Neural cell (in vitro differentiated cells): ENCODE measurements around the gene UMAD1. TPM values are rescaled to one million over a fixed set of nuclear protein-coding genes. Genes with fewer than 3 reads are reported as not detected.

Experiments
- H2AFZ ChIP-seq: fragments of 200-600, 300-800 bp; sonication (generic), shearing (Covaris generic); 2 replicates; pipeline ENCODE4 v1.6.0; 2014; ENCODE audit warnings: low read depth, mild to moderate bottlenecking, antibody characterized with exemption, low read length, moderate library complexity
- H3F3A ChIP-seq: fragments of 200-600 bp; shearing (Covaris generic); 2 replicates; pipeline ENCODE4 v1.6.1; 2016; ENCODE audit warnings: mild to moderate bottlenecking, moderate library complexity, mixed read lengths, antibody characterized with exemption, low read length; ENCODE audit not compliant: insufficient read depth, poor library complexity, severe bottlenecking
- H3K27ac ChIP-seq: fragments of 200-600, 300-800 bp; sonication (generic), shearing (Covaris generic); 2 replicates; pipeline ENCODE4 v1.5.1; 2014; ENCODE audit warnings: mild to moderate bottlenecking, low read length, moderate library complexity
- H3K27me3 ChIP-seq: fragments of 300-800, 200-600 bp; sonication (generic), shearing (Covaris generic); 2 replicates; pipeline ENCODE4 v1.6.0; 2014; ENCODE audit warnings: mild to moderate bottlenecking, low read depth, low read length, moderate library complexity; ENCODE audit not compliant: insufficient read depth
- H3K36me3 ChIP-seq: fragments of 300-800, 200-600 bp; sonication (generic), shearing (Covaris generic); 2 replicates; pipeline ENCODE4 v1.5.1; 2014; ENCODE audit warnings: mild to moderate bottlenecking, antibody characterized with exemption, low read length, moderate library complexity; ENCODE audit not compliant: insufficient read depth
- H3K4me2 ChIP-seq: fragments of 300-800, 200-600 bp; sonication (generic), shearing (Covaris generic); 2 replicates; pipeline ENCODE4 v1.6.0; 2014; ENCODE audit warnings: mild to moderate bottlenecking, low read length
- H3K4me3 ChIP-seq: fragments of 300-800, 200-600 bp; sonication (generic), shearing (Covaris generic); 2 replicates; pipeline ENCODE4 v1.5.1; 2014; ENCODE audit warnings: mild to moderate bottlenecking, low read length, moderate library complexity
- H3K79me2 ChIP-seq: fragments of 200-600 bp; shearing (Covaris generic); replicated peaks from 2 replicates; pipeline ENCODE4 v1.6.0; 2014; ENCODE audit warnings: mild to moderate bottlenecking, low read length, moderate library complexity; ENCODE audit not compliant: insufficient read depth
- H3K9ac ChIP-seq: fragments of 300-800, 200-600 bp; sonication (generic), shearing (Covaris generic); 2 replicates; pipeline ENCODE4 v1.6.1; 2016; ENCODE audit warnings: mild to moderate bottlenecking, low read length, mixed read lengths
- H3K9me2 ChIP-seq: fragments of 200-600 bp; shearing (Covaris generic); 2 replicates; pipeline ENCODE4 v1.6.1; 2016; ENCODE audit warnings: mild to moderate bottlenecking, low read length, mixed read lengths; ENCODE audit not compliant: insufficient read depth
- H3K9me3 ChIP-seq: fragments of 200-600, 300-800 bp; sonication (generic), shearing (Covaris generic); 2 replicates; pipeline ENCODE4 v1.6.1; 2016; ENCODE audit warnings: mild to moderate bottlenecking, mixed run types, low read length, moderate library complexity, mixed read lengths
- H4K20me1 ChIP-seq: fragments of 200-600 bp; shearing (Covaris generic); 2 replicates; pipeline ENCODE4 v1.6.1; 2016; ENCODE audit warnings: mild to moderate bottlenecking, mixed run types; ENCODE audit not compliant: insufficient read depth
- CTCF ChIP-seq: fragments of 450-650 bp; IDR thresholded peaks from 2 replicates; pipeline ENCODE4 v1.5.1; 2014; ENCODE audit warnings: antibody characterized with exemption, mild to moderate bottlenecking, moderate library complexity; ENCODE audit not compliant: poor library complexity, severe bottlenecking
- EP300 ChIP-seq: fragments of 450-650 bp; conservative IDR thresholded peaks from 2 replicates; pipeline ENCODE4 v1.6.1; 2014; ENCODE audit warnings: antibody characterized with exemption, mild to moderate bottlenecking, moderate library complexity; ENCODE audit not compliant: poor library complexity, severe bottlenecking
- EZH2 ChIP-seq: fragments of 200-600, 300-800 bp; shearing (Covaris generic), sonication (generic); IDR thresholded peaks from 2 replicates; pipeline ENCODE4 v1.6.1; 2014; ENCODE audit warnings: antibody characterized with exemption, low read length, borderline replicate concordance, mild to moderate bottlenecking; ENCODE audit not compliant: insufficient read depth, poor library complexity, severe bottlenecking
- MXI1 ChIP-seq: fragments of 450-650 bp; conservative IDR thresholded peaks from 2 replicates; pipeline ENCODE4 v1.6.1; 2014; ENCODE audit warnings: antibody characterized with exemption, mild to moderate bottlenecking; ENCODE audit not compliant: poor library complexity, severe bottlenecking
- POLR2AphosphoS5 ChIP-seq: IDR thresholded peaks from 2 replicates; pipeline ENCODE4 v1.6.1; 2012
- RAD21 ChIP-seq: fragments of 450-650 bp; conservative IDR thresholded peaks from 2 replicates; pipeline ENCODE4 v1.6.1; 2014; ENCODE audit warnings: antibody characterized with exemption, mild to moderate bottlenecking, moderate library complexity
- REST ChIP-seq: IDR thresholded peaks from 2 replicates; pipeline ENCODE4 v1.6.1; 2012; ENCODE audit warnings: borderline replicate concordance
- SMC3 ChIP-seq: fragments of 450-650 bp; conservative IDR thresholded peaks from 2 replicates; pipeline ENCODE4 v1.6.1; 2014; ENCODE audit warnings: antibody characterized with exemption, mild to moderate bottlenecking, moderate library complexity; ENCODE audit not compliant: poor library complexity
- TAF1 ChIP-seq: IDR thresholded peaks from 2 replicates; pipeline ENCODE4 v1.6.1; 2012; ENCODE audit warnings: low read depth
- polyA plus RNA-seq: library from polyadenylated mRNA; depleted of rRNA; stranded (reverse); fragments of >200 nt; gene quantifications from 2 replicates; pipeline ENCODE4 v1.2.3, GENCODE V29; 2014

The UMAD1 gene
- polyA plus RNA-seq, 1 donor from 2014 or later = 14.7 TPM

- H3K9me3 ChIP-seq = no peaks in the 10 kb centered on the region
- H3K4me2 ChIP-seq = no peak overlapping the region
- no peaks in the 10 kb centered on the region for H3K79me2 ChIP-seq
- no peaks in the 10 kb centered on the region for H3F3A ChIP-seq
- H2AFZ ChIP-seq = no peak overlapping the region
- H4K20me1 ChIP-seq = no peaks in the 10 kb centered on the region
- H3K4me3 ChIP-seq = no peak overlapping the region
- H3K9ac ChIP-seq = no peak overlapping the region
- TF ChIP-seq SMC3 (no peak), MXI1 (no peak)
- no peak overlapping the region for H3K27ac ChIP-seq
- no peaks in the 10 kb centered on the region for H3K9me2 ChIP-seq
- no peaks in the 10 kb centered on the region for H3K36me3 ChIP-seq
- H3K27me3 ChIP-seq = no peaks in the 10 kb centered on the region
These were observed 126.1 kb downstream of the UMAD1 start for GRCh38 chr7:7766671-7767070.

GRCh38 chr7:7768977-7769709 lies 128.6 kb downstream of the UMAD1 start:
- TF ChIP-seq CTCF = no peak
- no peak for TF ChIP-seq REST
- no peak for TF ChIP-seq TAF1
- no peak for TF ChIP-seq EP300
- TF ChIP-seq POLR2AphosphoS5 = no peak
- TF ChIP-seq SMC3 = no peak
- no peak for TF ChIP-seq MXI1
- no peak for TF ChIP-seq RAD21
- no peak for TF ChIP-seq EZH2
- no peaks in the 10 kb centered on the region for H4K20me1 ChIP-seq

More at GRCh38 chr7:7768977-7769709, 128.6 kb downstream of the UMAD1 start:
- H3K27ac ChIP-seq = no peak overlapping the region
- H3K9me3 ChIP-seq = no peaks in the 10 kb centered on the region
- no peak overlapping the region for H3K9ac ChIP-seq
- no peaks in the 10 kb centered on the region for H3F3A ChIP-seq
- H3K4me2 ChIP-seq = no peak overlapping the region
- no peaks in the 10 kb centered on the region for H3K36me3 ChIP-seq
- H3K4me3 ChIP-seq = no peak overlapping the region
- no peak overlapping the region for H2AFZ ChIP-seq
- no peaks in the 10 kb centered on the region for H3K27me3 ChIP-seq
- H3K9me2 ChIP-seq = no peaks in the 10 kb centered on the region
- H3K79me2 ChIP-seq = no peaks in the 10 kb centered on the region
